Right lobe of liver (tissue), 4 donors: ENCODE data around the gene TACC3.

ENCODE experiments used
- POLR2A ChIP-seq: fragments of 450-650 bp; IDR thresholded peaks from one replicate; pipeline ENCODE4 v1.6.1; 2017; ENCODE audit warnings: antibody characterized with exemption, mild to moderate bottlenecking
- TF ChIP-seq, protein P1 (sequence below), 4 donors: fragments of 200-600 bp in 3 of 4; fragments of 450-650 bp in 1 of 4; IDR thresholded peaks; one replicate each; pipeline versions ENCODE4 v1.5.1 to v1.8.0; 2016 to 2022; ENCODE audit warnings: antibody characterized with exemption in 4 of 4, mild to moderate bottlenecking in 2 of 4
- donor health status: DM: no; HTN: no; CAD: no.
- donor health status: DM: no; HTN: no; CAD: no.
- donor health status: DM: no; HTN: yes; CAD: no.

DNA sequence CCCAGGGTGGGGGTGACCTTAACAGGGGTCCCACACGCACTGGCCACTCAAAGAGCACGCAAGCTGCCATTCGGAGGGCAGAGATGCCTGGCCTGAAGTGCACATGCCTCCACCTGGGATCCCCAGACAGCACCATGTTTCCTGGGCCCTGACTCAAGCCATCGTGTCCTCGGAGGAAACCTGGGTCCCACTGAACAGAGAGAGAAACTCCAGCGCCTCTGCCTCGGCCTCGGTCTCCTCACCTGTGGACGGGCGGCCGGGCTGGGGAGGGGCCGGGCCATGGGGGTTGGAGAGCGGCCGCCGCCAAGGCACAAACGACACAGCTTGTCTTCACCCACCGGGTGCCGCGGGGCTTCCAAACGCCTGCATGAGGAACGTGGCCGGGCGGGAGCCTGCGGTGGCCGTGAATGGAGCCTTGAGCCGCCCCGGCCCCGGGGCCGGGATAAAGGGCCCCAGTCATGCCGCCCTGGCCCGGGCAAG, 41.8 kb downstream of the TACC3 start:
- TF ChIP-seq, protein P1, sequence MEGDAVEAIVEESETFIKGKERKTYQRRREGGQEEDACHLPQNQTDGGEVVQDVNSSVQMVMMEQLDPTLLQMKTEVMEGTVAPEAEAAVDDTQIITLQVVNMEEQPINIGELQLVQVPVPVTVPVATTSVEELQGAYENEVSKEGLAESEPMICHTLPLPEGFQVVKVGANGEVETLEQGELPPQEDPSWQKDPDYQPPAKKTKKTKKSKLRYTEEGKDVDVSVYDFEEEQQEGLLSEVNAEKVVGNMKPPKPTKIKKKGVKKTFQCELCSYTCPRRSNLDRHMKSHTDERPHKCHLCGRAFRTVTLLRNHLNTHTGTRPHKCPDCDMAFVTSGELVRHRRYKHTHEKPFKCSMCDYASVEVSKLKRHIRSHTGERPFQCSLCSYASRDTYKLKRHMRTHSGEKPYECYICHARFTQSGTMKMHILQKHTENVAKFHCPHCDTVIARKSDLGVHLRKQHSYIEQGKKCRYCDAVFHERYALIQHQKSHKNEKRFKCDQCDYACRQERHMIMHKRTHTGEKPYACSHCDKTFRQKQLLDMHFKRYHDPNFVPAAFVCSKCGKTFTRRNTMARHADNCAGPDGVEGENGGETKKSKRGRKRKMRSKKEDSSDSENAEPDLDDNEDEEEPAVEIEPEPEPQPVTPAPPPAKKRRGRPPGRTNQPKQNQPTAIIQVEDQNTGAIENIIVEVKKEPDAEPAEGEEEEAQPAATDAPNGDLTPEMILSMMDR (IDR thresholded peaks at IDR 0.05), result no peak
- no peak for TF ChIP-seq POLR2A
